22Rv1 (cell line): Measurements from ENCODE around the gene PPP6R2.

Experiments used
- H3K27ac ChIP-seq: fragments of 450-650 bp; 2 replicates; pipeline ENCODE4 v1.5.1; 2017
- ZFX ChIP-seq: fragments of 450-650 bp; IDR thresholded peaks from 2 replicates; pipeline ENCODE4 v1.6.1; 2017; ENCODE audit warnings: antibody characterized with exemption, borderline replicate concordance
- TF ChIP-seq, protein P1 (sequence below): fragments of 450-650 bp; IDR thresholded peaks from 2 replicates; pipeline ENCODE4 v1.5.1; 2017; ENCODE audit warnings: mild to moderate bottlenecking

Gene PPP6R2

DNA sequence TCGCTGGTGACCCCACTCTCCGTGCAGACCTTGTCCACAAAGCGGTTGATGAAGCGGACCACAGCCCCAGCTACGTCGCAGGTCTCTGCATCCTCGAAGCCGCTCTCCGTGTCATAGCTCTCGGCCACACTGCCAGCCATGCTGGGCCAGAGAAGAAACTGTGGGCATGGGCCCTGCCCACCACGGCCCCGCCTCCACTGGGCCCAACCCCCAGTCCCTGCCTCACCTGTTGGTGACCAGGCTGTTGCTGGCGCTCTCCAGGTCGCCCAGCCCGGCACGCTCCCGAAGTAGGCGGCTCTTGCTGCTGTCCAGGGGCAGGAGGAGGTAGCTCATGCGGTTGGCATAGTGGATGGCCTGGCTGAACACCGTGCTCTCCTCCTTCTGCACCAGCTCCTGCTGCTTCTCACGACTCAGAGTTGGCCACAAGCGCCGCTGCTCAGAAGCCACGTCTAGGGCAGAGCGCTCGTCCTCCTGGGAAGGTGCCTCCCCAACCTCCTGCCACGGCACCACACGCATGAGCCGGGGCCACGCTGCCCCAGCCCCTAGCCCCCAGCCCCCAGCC, 118.9 kb downstream of the PPP6R2 start:
- TF ChIP-seq, protein P1, sequence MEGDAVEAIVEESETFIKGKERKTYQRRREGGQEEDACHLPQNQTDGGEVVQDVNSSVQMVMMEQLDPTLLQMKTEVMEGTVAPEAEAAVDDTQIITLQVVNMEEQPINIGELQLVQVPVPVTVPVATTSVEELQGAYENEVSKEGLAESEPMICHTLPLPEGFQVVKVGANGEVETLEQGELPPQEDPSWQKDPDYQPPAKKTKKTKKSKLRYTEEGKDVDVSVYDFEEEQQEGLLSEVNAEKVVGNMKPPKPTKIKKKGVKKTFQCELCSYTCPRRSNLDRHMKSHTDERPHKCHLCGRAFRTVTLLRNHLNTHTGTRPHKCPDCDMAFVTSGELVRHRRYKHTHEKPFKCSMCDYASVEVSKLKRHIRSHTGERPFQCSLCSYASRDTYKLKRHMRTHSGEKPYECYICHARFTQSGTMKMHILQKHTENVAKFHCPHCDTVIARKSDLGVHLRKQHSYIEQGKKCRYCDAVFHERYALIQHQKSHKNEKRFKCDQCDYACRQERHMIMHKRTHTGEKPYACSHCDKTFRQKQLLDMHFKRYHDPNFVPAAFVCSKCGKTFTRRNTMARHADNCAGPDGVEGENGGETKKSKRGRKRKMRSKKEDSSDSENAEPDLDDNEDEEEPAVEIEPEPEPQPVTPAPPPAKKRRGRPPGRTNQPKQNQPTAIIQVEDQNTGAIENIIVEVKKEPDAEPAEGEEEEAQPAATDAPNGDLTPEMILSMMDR, result no peak
- no peak for TF ChIP-seq ZFX
- no peak overlapping the region for H3K27ac ChIP-seq

DNA sequence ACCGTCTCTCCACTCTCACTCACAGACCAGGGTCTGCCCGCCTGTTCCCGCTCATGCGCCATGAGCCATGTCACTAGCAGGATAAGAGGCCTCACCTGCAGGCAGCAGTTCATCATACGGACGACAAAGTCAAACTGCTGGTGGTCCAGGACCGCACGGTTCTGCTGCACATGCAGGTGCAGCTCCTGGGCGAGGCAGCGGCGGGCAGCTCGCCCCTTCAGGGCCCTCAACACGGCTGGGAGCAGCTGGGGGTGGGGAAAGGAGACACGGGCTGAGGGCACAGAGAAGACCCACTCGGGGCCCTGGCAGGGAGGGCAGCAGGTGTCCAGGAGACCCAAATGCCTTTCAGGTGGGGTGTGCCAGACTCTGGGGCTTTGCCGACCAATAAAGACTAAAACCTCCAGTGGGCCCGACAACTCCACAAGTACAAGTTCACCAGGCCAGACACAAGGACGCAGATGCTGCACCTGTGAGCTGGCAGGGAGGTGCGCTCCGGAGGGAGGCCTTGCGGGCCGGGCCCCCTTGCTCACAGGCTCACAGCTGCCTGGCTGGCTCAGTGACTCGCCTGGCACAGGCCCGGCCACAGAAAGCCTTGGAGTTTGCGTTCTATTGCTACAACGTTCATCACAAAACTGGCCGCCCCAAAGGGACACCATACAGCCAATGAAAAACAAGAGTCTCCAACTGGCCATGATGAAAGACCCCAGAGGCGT, 120.2 kb downstream of the PPP6R2 start:
- TF ChIP-seq, protein P1, result no peak
- no peak for TF ChIP-seq ZFX
- H3K27ac ChIP-seq, result no peak overlapping the region

DNA sequence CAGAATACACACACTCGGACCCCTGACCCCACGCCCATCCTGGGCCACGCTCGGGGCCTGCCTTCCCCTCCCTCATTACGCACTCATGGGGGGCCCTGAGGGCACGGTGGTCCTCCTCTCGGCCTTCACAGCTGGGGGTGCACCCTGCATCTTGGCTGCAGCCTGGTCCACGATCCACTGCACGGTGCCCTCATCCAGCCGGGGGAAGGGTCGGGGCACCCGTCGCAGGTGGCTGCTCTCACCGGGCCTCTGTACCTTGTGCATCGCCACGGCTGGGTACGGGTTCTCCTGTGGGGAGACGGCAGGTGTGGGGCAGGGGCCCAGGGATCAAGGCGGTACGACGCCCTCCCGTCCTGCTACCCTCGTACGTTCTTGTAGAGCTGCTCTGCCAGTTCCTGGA, 121.3 kb downstream of the PPP6R2 start:
- no peak for TF ChIP-seq ZFX
- TF ChIP-seq, protein P1, result no peak
- H3K27ac ChIP-seq, result no peak overlapping the region

DNA sequence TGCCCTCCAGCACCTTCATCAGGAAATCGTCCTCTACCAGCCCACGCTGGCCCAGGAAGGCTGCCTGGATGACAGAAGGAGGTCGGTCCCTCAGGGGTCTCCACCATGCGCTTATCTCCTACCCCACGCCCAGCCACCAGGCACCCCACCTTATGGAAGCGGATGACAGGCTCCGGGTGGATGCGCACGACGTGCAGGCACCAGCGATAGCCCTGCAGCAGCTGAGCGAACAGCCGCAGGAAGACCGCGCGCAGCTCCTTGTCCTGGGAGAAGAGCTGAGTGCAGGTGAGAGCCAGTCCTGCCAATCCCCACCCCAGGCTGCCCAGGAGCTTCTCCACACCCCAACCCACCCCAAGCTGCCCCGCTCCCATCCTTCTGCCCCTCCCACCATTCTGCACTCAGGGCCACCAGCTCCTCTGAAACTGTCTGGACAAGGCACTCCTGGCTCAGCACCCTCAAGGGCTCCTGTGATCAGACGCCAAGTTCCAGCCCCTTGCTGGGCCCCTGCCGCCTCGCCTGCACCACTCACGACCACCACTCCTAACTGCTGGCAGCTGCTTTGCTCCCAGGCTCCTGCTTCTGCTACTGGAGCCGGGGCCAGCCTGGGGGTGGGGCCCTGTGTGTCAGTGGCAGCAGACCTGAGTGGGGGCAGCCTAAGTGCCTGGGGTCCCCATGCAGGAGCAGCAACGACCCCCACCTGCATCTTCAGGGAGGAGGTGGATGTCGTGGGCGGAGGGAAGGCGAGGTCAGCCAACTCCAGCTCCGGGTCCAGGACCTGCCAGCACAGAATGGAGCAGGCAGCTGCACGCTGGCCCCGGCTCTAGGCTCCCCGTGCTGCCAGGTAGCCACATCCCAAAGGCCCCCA, 122.2 kb downstream of the PPP6R2 start:
- H3K27ac ChIP-seq, result no peak overlapping the region
- TF ChIP-seq, protein P1, result no peak
- TF ChIP-seq ZFX, result no peak

DNA sequence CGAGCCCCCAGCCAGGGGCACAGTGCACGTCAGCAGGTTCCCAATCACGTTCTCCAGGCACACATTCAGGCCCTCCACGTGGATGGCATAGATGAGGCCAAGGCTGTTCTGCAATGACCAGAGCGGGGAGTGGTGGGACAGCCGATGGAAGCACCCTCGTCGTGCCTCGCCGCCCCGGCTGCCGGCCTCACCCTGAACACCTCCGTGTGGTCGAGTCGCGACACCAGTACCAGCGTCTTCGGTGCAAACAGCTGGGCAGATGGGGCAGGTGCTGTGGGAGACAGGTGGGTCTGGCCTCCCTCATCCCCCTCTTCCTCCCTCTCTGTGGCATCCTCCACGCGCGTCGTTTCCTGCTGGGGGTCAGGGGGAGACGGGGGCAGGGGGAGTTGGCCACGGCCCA, 124.2 kb downstream of the PPP6R2 start:
- H3K27ac ChIP-seq, result no peak overlapping the region
- no peak for TF ChIP-seq ZFX
- TF ChIP-seq, protein P1, result no peak

DNA sequence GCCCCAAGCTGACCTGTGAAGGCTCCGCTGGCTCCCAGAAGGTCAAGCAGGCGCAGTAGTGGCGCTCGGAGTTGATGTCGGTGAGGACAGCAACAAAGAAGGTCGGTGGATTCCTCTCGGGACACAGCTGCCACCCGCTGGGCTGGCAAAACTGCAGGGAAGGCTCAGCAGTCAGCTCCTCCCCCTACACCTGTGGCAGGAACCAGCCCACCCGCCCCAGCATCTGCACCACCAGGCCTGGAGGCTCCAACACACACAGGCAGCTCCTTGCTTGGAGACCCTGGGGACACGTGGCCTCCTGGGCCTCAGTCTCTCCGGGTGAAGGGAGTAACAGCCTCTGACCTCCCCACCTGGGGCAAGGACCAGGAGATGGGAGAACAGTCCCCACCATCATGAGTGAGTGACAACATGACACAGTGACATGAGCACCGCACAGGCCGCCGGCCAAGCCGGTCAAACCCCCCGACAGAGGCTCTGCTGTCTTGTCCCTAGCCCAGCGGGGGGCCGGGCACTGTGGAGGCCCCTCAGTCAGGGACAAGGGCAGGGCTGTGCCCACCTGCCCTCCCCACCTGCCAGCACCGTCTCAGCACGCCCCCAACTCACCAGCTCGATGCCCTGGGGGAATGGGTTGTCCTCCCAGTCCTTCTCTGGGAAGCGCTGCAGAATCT, 124.8 kb downstream of the PPP6R2 start:
- TF ChIP-seq, protein P1, result no peak
- no peak for TF ChIP-seq ZFX
- no peak overlapping the region for H3K27ac ChIP-seq

DNA sequence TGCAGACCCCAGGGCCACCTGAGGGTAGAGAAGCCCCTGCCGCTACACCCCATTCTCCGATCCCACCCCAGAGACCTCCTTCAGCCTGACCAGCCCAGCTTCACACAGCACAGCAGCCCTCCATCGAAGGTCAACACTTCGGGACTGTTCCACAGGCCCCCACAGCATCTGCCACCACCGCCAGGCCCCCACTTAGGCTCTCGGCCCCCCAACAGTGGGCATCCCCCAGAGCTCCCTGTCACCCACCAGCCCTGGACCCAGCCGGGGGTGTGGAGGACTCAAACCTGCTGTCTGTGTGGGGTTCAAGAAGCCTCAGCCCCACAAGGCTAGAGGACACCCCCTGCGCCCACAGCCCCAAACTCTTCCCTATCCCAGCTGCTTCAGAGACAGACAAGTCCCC, 125.5 kb downstream of the PPP6R2 start:
- no peak overlapping the region for H3K27ac ChIP-seq
- TF ChIP-seq, protein P1, result no peak
- TF ChIP-seq ZFX, result no peak
